Omental fat pad (tissue), 4 donors: ENCODE data around the gene SOX1. TPM values are rescaled to one million over a fixed set of nuclear protein-coding genes. Genes with fewer than 3 reads are reported as not detected.

Source experiments
- ATAC-seq: fragments of 150-250 bp; one replicate; pipeline ENCODE4 v1.9.1; 2016; ENCODE audit warnings: mild to moderate bottlenecking, moderate library complexity; ENCODE audit not compliant: low FRiP score
- DNase-seq: peaks from one replicate; pipeline ENCODE4 v3.0.0-alpha.2; 2019; ENCODE audit warnings: low spot score
- CTCF ChIP-seq, 3 donors: fragments of 450-650 bp; IDR thresholded peaks; one replicate each; pipeline ENCODE4 v1.5.1; 2016 to 2017; ENCODE audit warnings: antibody characterized with exemption in 3 of 3, mild to moderate bottlenecking in 3 of 3, moderate library complexity in 2 of 3
- total RNA-seq, 4 donors: library from RNA; depleted of rRNA; stranded (reverse); fragments of >200 nt; gene quantifications; one replicate each; pipeline ENCODE4 v1.1.0, GENCODE V29; 2016

SOX1 gene
- total RNA-seq, 4 donors from 2014 or later = not detected

GRCh38 chr13:112098699-112099098 lies 31.8 kb downstream of the SOX1 start:
- no peak for DNase-seq
- ATAC-seq = no peak
- no peak for TF ChIP-seq CTCF (IDR thresholded peaks at IDR 0.05)

- DNase-seq = no peak
These were observed 34.5 kb downstream of the SOX1 start for GRCh38 chr13:112101360-112101930.

GRCh38 chr13:112102243-112102642 lies 35.3 kb downstream of the SOX1 start:
- no peak for TF ChIP-seq CTCF (IDR thresholded peaks at IDR 0.05)
- DNase-seq = no peak
- no peak for ATAC-seq

More at GRCh38 chr13:112101360-112101930, 34.5 kb downstream of the SOX1 start:
- TF ChIP-seq CTCF (IDR thresholded peaks at IDR 0.05) = no peak
- ATAC-seq = no peak

GRCh38 chr13:112103260-112103838 lies 36.4 kb downstream of the SOX1 start:
- ATAC-seq (no peak), DNase-seq (no peak)

GRCh38 chr13:112103961-112104880 lies 37.3 kb downstream of the SOX1 start:
- TF ChIP-seq CTCF (IDR thresholded peaks at IDR 0.05) = no peak
- DNase-seq = no peak
- no peak for ATAC-seq

More at GRCh38 chr13:112103260-112103838, 36.4 kb downstream of the SOX1 start:
- no peak for TF ChIP-seq CTCF (IDR thresholded peaks at IDR 0.05)

GRCh38 chr13:112104881-112105234 lies 37.9 kb downstream of the SOX1 start:
- ATAC-seq = no peak
- TF ChIP-seq CTCF (IDR thresholded peaks at IDR 0.05) = no peak

More at GRCh38 chr13:112104881-112105234, 37.9 kb downstream of the SOX1 start:
- DNase-seq = no peak
